Gastrocnemius medialis (tissue), 4 donors: Measurements from ENCODE around the gene UMAD1. TPM values are rescaled to one million over a fixed set of nuclear protein-coding genes. Genes with fewer than 3 reads are reported as not detected.

Experiments used
- ATAC-seq, 2 donors: fragments of 150-250 bp; one replicate each; pipeline ENCODE4 v1.9.1; 2016
- DNase-seq, 2 donors: peaks; one replicate each; pipeline ENCODE4 v3.0.0-alpha.2; 2019
- H3K27ac ChIP-seq, 4 donors: fragments of 200-600 bp; sonication (generic); 1 replicate in 1 of 4; 2 replicates in 3 of 4; pipeline ENCODE4 v1.5.1; 2016 to 2018; ENCODE audit warnings: mild to moderate bottlenecking in 2 of 4, moderate library complexity in 1 of 4
- H3K27me3 ChIP-seq, 3 donors: fragments of 200-600 bp; sonication (generic) in 2 of 3; 1 replicate in 1 of 3; 2 replicates in 2 of 3; pipeline versions ENCODE4 v1.5.1 to v1.6.0; 2016 to 2019; ENCODE audit warnings: mild to moderate bottlenecking in 1 of 3, moderate library complexity in 1 of 3
- H3K36me3 ChIP-seq, 2 donors: fragments of 200-600 bp; sonication (generic) in 1 of 2; one replicate each; pipeline ENCODE4 v1.5.1; 2017 to 2018
- H3K4me1 ChIP-seq, 2 donors: fragments of 200-600 bp; sonication (generic) in 1 of 2; one replicate each; pipeline ENCODE4 v1.5.1; 2016 to 2017; ENCODE audit warnings: mild to moderate bottlenecking in 2 of 2
- H3K4me3 ChIP-seq, 4 donors: fragments of 200-600 bp; sonication (generic) in 3 of 4; 1 replicate in 1 of 4; 2 replicates in 3 of 4; pipeline ENCODE4 v1.5.1; 2016 to 2019; ENCODE audit warnings: mild to moderate bottlenecking in 2 of 4
- H3K9me3 ChIP-seq, 3 donors: fragments of 200-600 bp; sonication (generic) in 2 of 3; 1 replicate in 1 of 3; 2 replicates in 2 of 3; pipeline ENCODE4 v1.5.1; 2016 to 2019
- CTCF ChIP-seq, 5 experiments: fragments of 450-650 bp in 3 of 5; fragments of 200-600 bp in 2 of 5; sonication (generic) in 2 of 5; IDR thresholded peaks in 4 of 5; conservative IDR thresholded peaks in 1 of 5; 1 replicate in 4 of 5; 2 replicates in 1 of 5; pipeline ENCODE4 v1.5.1; 2016 to 2019; ENCODE audit warnings: antibody characterized with exemption in 5 of 5, mild to moderate bottlenecking in 3 of 5, moderate library complexity in 3 of 5
- POLR2A ChIP-seq, 2 donors: fragments of 450-650 bp; IDR thresholded peaks; one replicate each; pipeline ENCODE4 v1.6.1; 2017; ENCODE audit warnings: antibody characterized with exemption in 2 of 2, mild to moderate bottlenecking in 2 of 2, moderate library complexity in 2 of 2
- in situ Hi-C, 4 donors: fragments of 200-750 bp; cut with MboI; loops; one replicate each; pipeline versions ENCODE4 v1.15.0 to v1.8.0; 2017; ENCODE audit warnings: low sequenced_read_pairs in 4 of 4
- intact Hi-C: fragments of 100-400 bp; cut with DNase I; formaldehyde crosslinking; loops from one replicate; pipeline ENCODE4 v1.15.1; 2023; ENCODE audit warnings: low total_unique reads
- total RNA-seq, 4 donors: library from RNA; depleted of rRNA; stranded (reverse); fragments of >200 nt; gene quantifications; one replicate each; pipeline versions ENCODE4 v1.1.0 to v1.2.3, GENCODE V29; 2016

Gene UMAD1
- 10 to 100 TPM; 10.2 to 16.0 (median 11.1) TPM for total RNA-seq

DNA sequence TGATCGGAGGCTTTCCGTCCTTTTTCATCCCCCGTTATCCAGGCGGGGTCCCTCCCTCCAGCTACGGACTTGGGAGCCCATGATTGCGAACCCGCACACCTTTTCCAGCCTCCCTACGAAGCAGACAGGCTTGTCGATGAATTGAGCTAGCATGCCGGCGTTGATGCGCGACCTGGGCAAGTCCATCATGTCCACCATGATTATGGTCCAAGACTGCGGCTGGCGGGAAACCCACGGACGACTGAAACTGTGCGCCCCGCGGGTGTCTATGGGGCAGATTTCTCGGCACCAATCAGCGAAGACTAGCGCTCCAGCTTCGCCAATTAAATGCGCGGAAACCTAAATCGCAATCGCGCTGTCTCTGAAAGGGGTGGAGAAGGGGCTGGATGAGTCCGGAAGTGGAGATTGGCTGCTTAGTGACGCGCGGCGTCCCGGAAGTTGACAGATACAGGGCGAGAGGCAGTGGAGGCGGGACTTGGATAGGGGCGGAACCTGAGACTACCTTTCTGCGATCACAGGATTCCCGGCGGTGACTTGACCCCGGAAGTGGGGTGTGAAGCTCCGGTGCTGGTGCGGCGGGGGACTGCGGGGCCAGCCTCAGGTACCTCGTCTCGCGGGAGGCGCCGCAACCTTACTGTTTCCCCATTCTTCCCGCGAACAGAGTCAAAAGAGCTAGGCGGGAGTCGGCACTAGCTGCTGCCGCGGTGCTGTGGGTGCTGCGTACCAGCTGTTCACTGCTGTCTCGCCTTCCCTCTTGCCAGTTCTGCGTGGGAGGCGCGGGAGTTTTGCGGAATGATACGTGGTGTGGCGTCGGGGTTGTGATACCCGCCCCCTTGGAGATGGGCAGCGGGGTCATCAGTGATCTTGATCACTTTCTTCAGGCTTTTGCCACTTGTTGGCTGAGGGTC is at the start of gene UMAD1:
TSS of gene UMAD1 (plus strand) at position 532 of the 908 bp plus-strand sequence. CDS start 32,620 bp downstream, outside the sequence.
- TF ChIP-seq CTCF (IDR thresholded peaks at IDR 0.05 in 4 of 5, conservative IDR thresholded peaks at IDR 0.05 in 1 of 5) (no peak), POLR2A (IDR thresholded peaks at IDR 0.05) (peak; percentile 74 to 80)
- peaks cover 0 to 10% of the 10 kb centered on the region in 2 donors for H3K36me3 ChIP-seq
- H3K9me3 ChIP-seq, result no peaks in the 10 kb centered on the region
- peak within 1 kb of the TSS; percentile 86 to 91 (median 90) for H3K27ac ChIP-seq
- in situ Hi-C loops (loop anchor here in 2 of 4 donors (10.0 to 25.0 kb wide), 2 partner anchors 56 to 322 kb away; partner anchors contain the start of gene GLCCI1 (in 1 of the 2)), intact Hi-C loops (loop anchor here (2.0 to 5.0 kb wide), 4 partner anchors 47 to 458 kb away; partner anchors contain the start of genes C1GALT1, GLCCI1 and MIOS)
- ATAC-seq (peak; percentile 98 to 99), DNase-seq (peak; percentile 99)
- H3K4me1 ChIP-seq, result peaks cover 12 to 16% of the 10 kb centered on the region in 2 donors
- H3K4me3 ChIP-seq, result peak within 1 kb of the TSS; percentile 81 to 97 (median 90)
- no peaks in the 10 kb centered on the region for H3K27me3 ChIP-seq

GRCh38 chr7:7595451-7595850 is 45.1 kb upstream of the UMAD1 start:
- Histone ChIP-seq H3K4me3 (no peak overlapping the region), H3K27me3 (no peaks in the 10 kb centered on the region), H3K36me3 (peaks cover 0 to 89% of the 10 kb centered on the region in 2 donors), H3K27ac (no peak overlapping the region), H3K4me1 (no peaks in the 10 kb centered on the region), H3K9me3 (no peaks in the 10 kb centered on the region)
- DNase-seq (no peak), ATAC-seq (no peak)
- in situ Hi-C loops (no loop called here), intact Hi-C loops (no loop called here)
- TF ChIP-seq CTCF (IDR thresholded peaks at IDR 0.05 in 4 of 5, conservative IDR thresholded peaks at IDR 0.05 in 1 of 5) (peak in 1 of 5 experiments; percentile 28), POLR2A (IDR thresholded peaks at IDR 0.05) (no peak)

DNA sequence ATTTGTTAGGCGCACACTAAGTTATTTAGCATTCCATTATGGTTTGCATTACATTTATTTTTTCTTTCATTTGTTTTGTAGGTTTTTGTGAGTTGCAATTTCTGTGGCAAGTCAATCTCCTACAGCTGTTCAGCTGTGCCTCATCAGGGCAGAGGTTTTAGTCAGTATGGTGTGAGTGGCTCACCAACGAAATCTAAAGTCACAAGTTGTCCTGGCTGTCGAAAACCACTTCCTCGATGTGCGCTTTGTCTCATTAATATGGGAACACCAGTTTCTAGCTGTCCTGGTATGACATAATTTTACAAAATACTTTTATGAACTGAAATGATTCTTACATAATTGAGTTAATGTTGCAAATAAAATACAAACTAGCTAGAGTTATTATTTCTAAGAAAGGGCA is 44.4 kb upstream of the UMAD1 start:
- Histone ChIP-seq H3K4me3 (no peak overlapping the region), H3K27me3 (no peaks in the 10 kb centered on the region), H3K36me3 (peaks cover 0 to 85% of the 10 kb centered on the region in 2 donors), H3K27ac (no peak overlapping the region), H3K9me3 (no peaks in the 10 kb centered on the region), H3K4me1 (no peaks in the 10 kb centered on the region)
- in situ Hi-C loops (no loop called here), intact Hi-C loops (no loop called here)
- DNase-seq (no peak), ATAC-seq (no peak)
- TF ChIP-seq CTCF (IDR thresholded peaks at IDR 0.05 in 4 of 5, conservative IDR thresholded peaks at IDR 0.05 in 1 of 5) (no peak), POLR2A (IDR thresholded peaks at IDR 0.05) (no peak)

- intact Hi-C loops, result no loop called here
- peaks cover 0 to 37% of the 10 kb centered on the region in 2 donors for H3K36me3 ChIP-seq
- H3K4me1 ChIP-seq, result no peaks in the 10 kb centered on the region
- in situ Hi-C loops, result no loop called here
- no peak overlapping the region for H3K4me3 ChIP-seq
- no peak overlapping the region for H3K27ac ChIP-seq
- H3K27me3 ChIP-seq, result no peaks in the 10 kb centered on the region
- ATAC-seq (no peak), DNase-seq (no peak)
- no peaks in the 10 kb centered on the region for H3K9me3 ChIP-seq
- no peak for TF ChIP-seq CTCF (IDR thresholded peaks at IDR 0.05 in 4 of 5, conservative IDR thresholded peaks at IDR 0.05 in 1 of 5)
- no peak for TF ChIP-seq POLR2A (IDR thresholded peaks at IDR 0.05)
These were observed 33.5 kb upstream of the UMAD1 start for GRCh38 chr7:7607010-7607409.
